ENCODE results near the gene MAPK14. TPM values are rescaled to one million over a fixed set of nuclear protein-coding genes. Genes with fewer than 3 reads are reported as not detected.
A peak's percentile ranks its signal among the peaks of the same experiment; 100 is the strongest.

MAPK14 gene
- total and polyA plus RNA-seq, 12 donors: 9.2 to 38.1 (median 29.3) TPM

GRCh38 chr6:36142971-36143838 lies 115.6 kb downstream of the MAPK14 start:
- peaks cover 0 to 21% (median 0%) of the 10 kb centered on the region in 9 donors for H3K36me3 ChIP-seq
- intact Hi-C loops (cut with DNase I): no loop called here
- no peaks in the 10 kb centered on the region for H3K27me3 ChIP-seq
- DNase-seq (no peak), ATAC-seq (no peak)
- no peak overlapping the region for H3K27ac ChIP-seq
- no peaks in the 10 kb centered on the region for H3K9me3 ChIP-seq
- no peak for TF ChIP-seq CTCF (IDR thresholded peaks at IDR 0.05)
- H3K4me3 ChIP-seq: no peak overlapping the region
- H3K4me1 ChIP-seq: peaks cover 0 to 45% (median 6%) of the 10 kb centered on the region in 9 donors
- 92 to 94% methylated on average over 13 of the region's 13 CpGs for WGBS, 2 donors

DNA sequence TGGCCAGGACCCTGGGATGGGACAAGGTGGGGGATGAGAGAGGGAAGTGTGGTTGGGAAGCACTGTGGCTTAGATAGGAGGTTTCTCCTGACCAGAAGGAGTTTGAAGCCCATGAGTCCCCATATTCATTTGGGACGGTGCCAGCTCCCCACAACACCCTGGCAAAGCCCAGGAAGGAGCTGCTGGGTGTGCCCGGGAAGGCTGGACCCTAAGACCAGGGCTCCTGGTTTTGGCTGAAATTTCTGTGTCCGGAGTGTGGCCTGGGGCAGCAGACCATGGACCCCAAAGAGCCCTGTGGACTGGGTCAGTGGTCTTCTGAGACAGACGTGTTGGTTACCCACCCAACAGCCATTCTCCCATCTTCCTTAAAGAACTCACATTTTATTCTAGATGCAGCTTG lies 117.9 kb downstream of the MAPK14 start:
- no peak for DNase-seq
- no peaks in the 10 kb centered on the region for H3K27me3 ChIP-seq
- H3K27ac ChIP-seq: no peak overlapping the region
- H3K4me3 ChIP-seq: no peak overlapping the region
- TF ChIP-seq CTCF (IDR thresholded peaks at IDR 0.05): no peak
- H3K36me3 ChIP-seq: no peaks in the 10 kb centered on the region
- ATAC-seq: no peak
- intact Hi-C loops (cut with DNase I): no loop called here
- WGBS, 2 donors: 73% methylated on average over 4 of the region's 4 CpGs
- H3K9me3 ChIP-seq: no peaks in the 10 kb centered on the region
- H3K4me1 ChIP-seq: peaks cover 0 to 44% (median 0%) of the 10 kb centered on the region in 9 donors

- H3K4me1 ChIP-seq: peaks cover 0 to 38% (median 0%) of the 10 kb centered on the region in 9 donors
- H3K27ac ChIP-seq: peak overlapping the region in 1 of 10 donors; percentile 13
- intact Hi-C loops (cut with DNase I): no loop called here
- TF ChIP-seq CTCF (IDR thresholded peaks at IDR 0.05): no peak
- 90 to 97% methylated on average over 3 of the region's 3 CpGs for WGBS, 2 donors
- H3K4me3 ChIP-seq: no peak overlapping the region
- no peak for DNase-seq
- no peaks in the 10 kb centered on the region for H3K9me3 ChIP-seq
- no peak for ATAC-seq
- H3K27me3 ChIP-seq: no peaks in the 10 kb centered on the region
- no peaks in the 10 kb centered on the region for H3K36me3 ChIP-seq
Measured at GRCh38 chr6:36147294-36147693, 119.7 kb downstream of the MAPK14 start.

DNA sequence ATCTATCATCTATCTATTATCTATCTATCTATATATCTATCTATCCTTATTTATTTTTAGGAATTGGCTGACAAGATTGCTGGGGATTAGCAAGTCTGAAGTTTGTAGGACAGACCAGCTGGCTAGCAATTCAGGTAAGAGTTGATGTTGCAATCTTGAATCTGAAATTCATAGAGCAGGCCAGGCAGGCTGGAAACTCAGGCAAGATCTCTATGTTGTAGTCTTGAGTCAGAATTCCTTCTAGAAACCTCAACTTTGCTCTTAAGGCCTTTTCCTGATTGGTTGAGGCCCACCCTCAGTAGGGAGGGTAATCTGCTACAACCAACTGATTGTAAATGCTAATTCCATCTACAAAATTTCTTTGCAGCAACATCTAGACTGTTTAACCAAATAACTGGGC lies 121.9 kb downstream of the MAPK14 start:
- H3K36me3 ChIP-seq: no peaks in the 10 kb centered on the region
- H3K27ac ChIP-seq: no peak overlapping the region
- no peaks in the 10 kb centered on the region for H3K27me3 ChIP-seq
- DNase-seq (no peak), ATAC-seq (no peak)
- no peaks in the 10 kb centered on the region for H3K9me3 ChIP-seq
- intact Hi-C loops (cut with DNase I): no loop called here
- no peak for TF ChIP-seq CTCF (IDR thresholded peaks at IDR 0.05)
- no peak overlapping the region for H3K4me3 ChIP-seq
- H3K4me1 ChIP-seq: peaks cover 0 to 27% (median 0%) of the 10 kb centered on the region in 9 donors
